ENCODE results near the gene PPFIBP2.

- TF ChIP-seq, protein P1, sequence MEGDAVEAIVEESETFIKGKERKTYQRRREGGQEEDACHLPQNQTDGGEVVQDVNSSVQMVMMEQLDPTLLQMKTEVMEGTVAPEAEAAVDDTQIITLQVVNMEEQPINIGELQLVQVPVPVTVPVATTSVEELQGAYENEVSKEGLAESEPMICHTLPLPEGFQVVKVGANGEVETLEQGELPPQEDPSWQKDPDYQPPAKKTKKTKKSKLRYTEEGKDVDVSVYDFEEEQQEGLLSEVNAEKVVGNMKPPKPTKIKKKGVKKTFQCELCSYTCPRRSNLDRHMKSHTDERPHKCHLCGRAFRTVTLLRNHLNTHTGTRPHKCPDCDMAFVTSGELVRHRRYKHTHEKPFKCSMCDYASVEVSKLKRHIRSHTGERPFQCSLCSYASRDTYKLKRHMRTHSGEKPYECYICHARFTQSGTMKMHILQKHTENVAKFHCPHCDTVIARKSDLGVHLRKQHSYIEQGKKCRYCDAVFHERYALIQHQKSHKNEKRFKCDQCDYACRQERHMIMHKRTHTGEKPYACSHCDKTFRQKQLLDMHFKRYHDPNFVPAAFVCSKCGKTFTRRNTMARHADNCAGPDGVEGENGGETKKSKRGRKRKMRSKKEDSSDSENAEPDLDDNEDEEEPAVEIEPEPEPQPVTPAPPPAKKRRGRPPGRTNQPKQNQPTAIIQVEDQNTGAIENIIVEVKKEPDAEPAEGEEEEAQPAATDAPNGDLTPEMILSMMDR (IDR thresholded peaks at IDR 0.05): no peak
- TF ChIP-seq REST (IDR thresholded peaks at IDR 0.05; ENCODE audit: insufficient read depth in 1 of 2, low read depth in 2 of 2, low read length in 1 of 2) (no peak), POLR2AphosphoS5 (IDR thresholded peaks at IDR 0.05; ENCODE audit: low read depth, low read length) (no peak)
Measured at GRCh38 chr11:7512525-7513233, 1.1 kb upstream of the PPFIBP2 start.
